GM23248 (cell line): ENCODE data around the gene LPP. TPM values are rescaled to one million over a fixed set of nuclear protein-coding genes. Genes with fewer than 3 reads are reported as not detected.

Experiments used
- DNase-seq: peaks from one replicate; pipeline ENCODE4 v3.0.0-alpha.2; 2015
- H2AFZ ChIP-seq: fragments of 200-600 bp; sonication (generic); 2 replicates; pipeline ENCODE4 v1.6.1; 2016; ENCODE audit warnings: antibody characterized with exemption
- H3F3A ChIP-seq: fragments of 200-600 bp; sonication (generic); 2 replicates; pipeline ENCODE4 v1.6.1; 2016; ENCODE audit warnings: mild to moderate bottlenecking, antibody characterized with exemption, mixed run types; ENCODE audit not compliant: insufficient read depth
- H3K27ac ChIP-seq: fragments of 200-600 bp; sonication (generic); 2 replicates; pipeline ENCODE4 v1.5.1; 2016; ENCODE audit warnings: mild to moderate bottlenecking
- H3K27me3 ChIP-seq: fragments of 200-600 bp; sonication (generic); replicated peaks from 2 replicates; pipeline ENCODE4 v1.6.1; 2016; ENCODE audit warnings: mild to moderate bottlenecking; ENCODE audit not compliant: insufficient read depth
- H3K36me3 ChIP-seq: fragments of 200-600 bp; sonication (generic); 2 replicates; pipeline ENCODE4 v1.6.1; 2016; ENCODE audit warnings: low read depth, mild to moderate bottlenecking
- H3K4me1 ChIP-seq: fragments of 200-600 bp; sonication (generic); 2 replicates; pipeline ENCODE4 v1.6.1; 2016; ENCODE audit warnings: mild to moderate bottlenecking; ENCODE audit not compliant: insufficient read depth
- H3K4me2 ChIP-seq: fragments of 200-600 bp; sonication (generic); one replicate; pipeline ENCODE4 v1.6.1; 2016; ENCODE audit warnings: mild to moderate bottlenecking; ENCODE audit not compliant: unreplicated experiment
- H3K4me3 ChIP-seq: fragments of 200-600 bp; sonication (generic); 2 replicates; pipeline ENCODE4 v1.5.1; 2016; ENCODE audit warnings: mild to moderate bottlenecking
- H3K79me2 ChIP-seq: fragments of 200-600 bp; sonication (generic); 2 replicates; pipeline ENCODE4 v1.6.1; 2016; ENCODE audit warnings: mild to moderate bottlenecking; ENCODE audit not compliant: insufficient read depth
- H3K9ac ChIP-seq: fragments of 200-600 bp; sonication (generic); 2 replicates; pipeline ENCODE4 v1.6.1; 2016; ENCODE audit warnings: mild to moderate bottlenecking
- H3K9me2 ChIP-seq: fragments of 200-600 bp; sonication (generic); 2 replicates; pipeline ENCODE4 v1.6.1; 2016; ENCODE audit warnings: mixed run types, mild to moderate bottlenecking, moderate library complexity; ENCODE audit not compliant: insufficient read depth
- H3K9me3 ChIP-seq: fragments of 200-600 bp; sonication (generic); one replicate; pipeline ENCODE4 v1.6.1; 2017; ENCODE audit warnings: low read depth
- H4K20me1 ChIP-seq: fragments of 200-600 bp; sonication (generic); 2 replicates; pipeline ENCODE4 v1.6.0; 2016; ENCODE audit not compliant: insufficient read depth
- EZH2 ChIP-seq: fragments of 200-600 bp; sonication (generic); IDR thresholded peaks from 2 replicates; pipeline ENCODE4 v1.6.1; 2018; ENCODE audit warnings: antibody characterized with exemption, mild to moderate bottlenecking; ENCODE audit not compliant: insufficient read depth, poor library complexity, severe bottlenecking
- EZH2phosphoT487 ChIP-seq: fragments of 200-600 bp; sonication (generic); IDR thresholded peaks from 2 replicates; pipeline ENCODE4 v1.6.1; 2018; ENCODE audit warnings: antibody characterized with exemption, moderate library complexity, mild to moderate bottlenecking, low read depth; ENCODE audit not compliant: insufficient read depth
- WGBS, 2 experiments: methylation state at CpG; one replicate each; pipeline ENCODE4 v1.1.6; 2015 to 2017; ENCODE audit warnings: low lambda C conversion rate in 2 of 2, low coverage in 1 of 2; ENCODE audit errors: missing lambda C conversion rate in 2 of 2; 5-methylcytosine and 5-hydroxymethylcytosine counted together
- in situ Hi-C: fragments of 300-500 bp; cut with MboI; formaldehyde crosslinking; loops from 2 replicates; pipeline ENCODE4 v1.15.0; 2020
- polyA plus RNA-seq: library from polyadenylated mRNA; unstranded; fragments of >200 nt; fragmentation: Nextera tagmentation; extraction: Ambion mirVana; gene quantifications from 2 replicates; pipeline ENCODE4 v1.2.1, GENCODE V29; 2016
- total RNA-seq: library from RNA; depleted of rRNA; stranded (reverse); fragments of >200 nt; shearing (Covaris generic); gene quantifications from 2 replicates; pipeline ENCODE4 v1.2.3, GENCODE V29; 2014

The LPP gene
- total and polyA plus RNA-seq, 2 experiments from 2014 or later, result 42.8 to 61.7 TPM

- Histone ChIP-seq H3K27me3 (no peaks in the 10 kb centered on the region), H3F3A (peaks cover 21% of the 10 kb centered on the region), H3K9ac (no peak overlapping the region), H3K27ac (no peak overlapping the region), H3K4me2 (no peak overlapping the region), H3K4me3 (no peak overlapping the region), H4K20me1 (no peaks in the 10 kb centered on the region), H3K4me1 (peaks cover 22% of the 10 kb centered on the region), H3K36me3 (no peaks in the 10 kb centered on the region), H3K9me3 (no peaks in the 10 kb centered on the region), H3K79me2 (no peaks in the 10 kb centered on the region), H2AFZ (no peak overlapping the region), H3K9me2 (no peaks in the 10 kb centered on the region)
- 96 to 100% methylated on average over 2 of the region's 2 CpGs for WGBS, 2 experiments
- in situ Hi-C loops, result no loop called here
- DNase-seq, result no peak
- TF ChIP-seq EZH2 (no peak), EZH2phosphoT487 (no peak)
These were observed 751.6 kb downstream of the LPP start for GRCh38 chr3:188905547-188905946.

DNA sequence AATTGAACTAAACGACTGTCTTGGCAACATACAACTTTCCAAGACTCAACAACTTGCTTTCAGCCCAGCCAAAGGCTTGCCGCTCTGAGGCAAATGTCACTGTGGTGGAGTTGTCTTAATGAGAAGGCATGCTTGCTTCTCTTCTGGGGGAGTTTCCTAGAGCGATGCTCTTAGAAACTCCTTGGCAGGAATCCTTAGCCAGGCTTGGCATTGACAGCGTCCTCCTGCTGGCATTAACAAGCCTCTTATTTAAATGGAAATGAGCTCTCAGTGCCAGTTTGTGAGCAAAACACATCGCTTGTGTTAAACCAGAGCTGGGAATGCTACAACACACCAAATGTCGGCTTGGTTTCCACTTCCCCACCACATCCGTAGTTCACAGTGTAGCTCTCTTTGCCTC, 752.3 kb downstream of the LPP start:
- in situ Hi-C loops, result no loop called here
- DNase-seq, result no peak
- Histone ChIP-seq H4K20me1 (no peaks in the 10 kb centered on the region), H3K4me2 (no peak overlapping the region), H3K9me2 (no peaks in the 10 kb centered on the region), H3K4me1 (peaks cover 16% of the 10 kb centered on the region), H3K27ac (no peak overlapping the region), H3K4me3 (no peak overlapping the region), H3K9ac (no peak overlapping the region), H3K9me3 (no peaks in the 10 kb centered on the region), H3K79me2 (no peaks in the 10 kb centered on the region), H3K27me3 (no peaks in the 10 kb centered on the region), H3K36me3 (no peaks in the 10 kb centered on the region), H2AFZ (no peak overlapping the region), H3F3A (peaks cover 16% of the 10 kb centered on the region)
- TF ChIP-seq EZH2, result no peak
- TF ChIP-seq EZH2phosphoT487, result no peak
- 50 to 53% methylated on average over 7 of the region's 7 CpGs for WGBS, 2 experiments

DNA sequence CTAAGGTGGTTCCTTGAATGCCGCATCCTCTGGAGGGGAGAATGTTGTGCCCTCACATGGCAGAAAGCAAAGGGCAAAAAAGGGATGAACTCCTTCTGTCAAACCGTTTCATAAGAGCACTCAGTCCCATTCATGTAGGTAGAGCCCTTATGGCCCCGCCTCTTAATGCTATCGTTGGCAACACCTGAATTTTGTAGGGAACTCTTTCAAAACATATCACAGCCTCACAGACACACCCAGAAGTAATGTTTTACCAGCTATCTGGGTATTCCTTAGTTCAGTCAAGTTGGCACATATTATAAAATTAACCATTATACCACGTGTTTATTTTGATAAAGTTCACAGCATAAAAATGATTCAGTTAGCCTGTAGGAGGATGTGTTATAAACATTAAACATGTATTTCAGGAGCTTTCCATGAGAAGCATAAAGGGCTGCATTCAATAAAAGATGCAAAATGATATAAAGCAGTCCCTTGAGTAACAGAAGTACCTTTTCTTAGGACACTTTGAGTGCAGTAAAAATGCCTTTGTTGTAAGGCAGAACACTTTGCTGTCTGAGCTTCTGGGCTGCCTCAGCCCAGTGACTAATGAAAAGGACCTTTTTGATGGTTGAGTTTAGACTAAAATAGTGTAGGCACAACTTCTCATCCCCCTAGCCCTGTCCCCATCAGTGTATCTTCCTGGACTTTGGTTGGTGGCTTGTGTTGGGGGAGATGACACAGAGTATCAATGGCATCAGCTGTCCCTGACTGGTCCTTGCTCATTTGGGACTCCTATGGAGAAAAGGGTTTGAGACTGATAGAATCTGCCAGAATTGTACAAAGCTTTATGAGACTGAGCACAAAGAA, 754.3 kb downstream of the LPP start:
- no peak overlapping the region for H3K4me3 ChIP-seq
- no peaks in the 10 kb centered on the region for H4K20me1 ChIP-seq
- 63 to 76% methylated on average over 5 of the region's 5 CpGs for WGBS, 2 experiments

DNA sequence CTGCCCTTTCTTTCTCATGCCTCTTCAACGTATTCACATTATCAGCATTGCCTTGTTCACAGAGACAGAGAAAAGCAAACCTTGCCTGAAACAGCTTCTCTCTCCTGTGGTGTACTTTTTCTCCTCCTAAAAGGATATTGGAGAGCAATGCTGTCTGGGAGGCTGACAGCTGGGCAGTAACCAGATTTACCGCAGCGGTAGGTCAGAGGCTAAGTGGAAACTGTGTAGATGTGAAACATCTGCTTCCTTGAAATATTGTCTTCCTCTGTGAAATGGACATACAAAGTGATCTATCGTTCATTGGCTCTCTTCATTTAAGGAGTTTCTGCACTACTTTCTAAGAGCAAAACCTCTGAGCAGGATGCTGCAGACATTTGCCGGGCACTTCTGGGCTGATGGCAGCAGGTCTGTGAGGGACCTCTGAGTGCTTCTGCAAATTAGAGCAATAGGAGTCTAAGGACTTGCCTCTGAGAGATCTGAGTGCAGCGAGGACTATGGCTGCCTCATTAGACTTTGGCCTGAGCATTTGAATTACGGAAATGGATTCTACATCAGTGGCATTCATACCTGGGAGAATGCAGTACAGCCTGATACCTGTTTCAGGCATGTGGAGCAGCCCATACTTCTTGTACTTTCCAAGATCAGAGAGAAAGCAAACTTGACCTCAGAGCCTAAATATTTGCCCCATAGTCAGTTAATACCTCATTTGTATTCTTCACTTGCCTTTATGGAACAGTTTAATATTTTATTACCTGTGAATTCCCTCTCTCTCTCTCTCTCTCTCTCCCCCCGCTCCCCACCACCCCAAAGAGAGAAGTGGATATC, 757.3 kb downstream of the LPP start:
- no peak for DNase-seq

More for the DNA sequence above, 754.3 kb downstream of the LPP start:
- Histone ChIP-seq H3K9me3 (no peaks in the 10 kb centered on the region), H3K4me2 (no peak overlapping the region), H3K9ac (no peak overlapping the region), H3K27ac (no peak overlapping the region), H3K4me1 (0 out of 2 replicates have a peak, but pooled peaks cover 4% of the 10 kb centered on the region), H3F3A (no peaks in the 10 kb centered on the region), H3K79me2 (no peaks in the 10 kb centered on the region), H3K36me3 (no peaks in the 10 kb centered on the region), H3K9me2 (no peaks in the 10 kb centered on the region), H3K27me3 (no peaks in the 10 kb centered on the region), H2AFZ (no peak overlapping the region)
- in situ Hi-C loops, result no loop called here
- DNase-seq, result no peak
- no peak for TF ChIP-seq EZH2phosphoT487

More for the DNA sequence above, 757.3 kb downstream of the LPP start:
- TF ChIP-seq EZH2 (no peak), EZH2phosphoT487 (no peak)
- no peak overlapping the region for H3K4me2 ChIP-seq
- peaks cover 23% of the 10 kb centered on the region for H3F3A ChIP-seq
- H4K20me1 ChIP-seq, result no peaks in the 10 kb centered on the region
- H3K27ac ChIP-seq, result no peak overlapping the region
- H3K9me3 ChIP-seq, result no peaks in the 10 kb centered on the region
- H3K79me2 ChIP-seq, result no peaks in the 10 kb centered on the region
- in situ Hi-C loops, result no loop called here
- WGBS, 2 experiments, result 90 to 96% methylated on average over 8 of the region's 8 CpGs
- no peak overlapping the region for H3K9ac ChIP-seq
- no peaks in the 10 kb centered on the region for H3K36me3 ChIP-seq
- peaks cover 19% of the 10 kb centered on the region for H3K4me1 ChIP-seq
- H3K9me2 ChIP-seq, result no peaks in the 10 kb centered on the region
- no peak overlapping the region for H2AFZ ChIP-seq
- no peak overlapping the region for H3K4me3 ChIP-seq
- H3K27me3 ChIP-seq, result no peaks in the 10 kb centered on the region
